Measurements from ENCODE around the gene HTRA3.

DNA sequence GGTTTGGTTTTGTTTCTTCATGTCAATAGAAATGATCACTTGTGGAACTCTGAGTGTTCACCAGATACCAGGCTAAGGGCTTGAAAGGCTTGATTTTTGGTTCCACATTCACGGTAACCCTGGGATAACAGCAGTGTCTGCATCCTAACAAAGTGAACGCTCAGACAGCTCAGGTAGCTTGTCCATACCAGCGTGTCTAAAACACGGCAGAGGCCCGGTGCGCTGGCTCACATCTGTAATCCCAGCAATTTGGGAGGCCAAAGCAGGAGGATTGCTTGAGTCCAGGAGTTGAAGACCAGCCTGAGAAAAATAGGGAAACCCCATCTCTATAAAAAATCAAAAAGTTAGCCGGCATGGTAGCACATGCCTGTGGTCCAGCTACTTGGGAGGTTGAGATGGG, 49.0 kb downstream of the HTRA3 start:
- TF ChIP-seq, protein P1, sequence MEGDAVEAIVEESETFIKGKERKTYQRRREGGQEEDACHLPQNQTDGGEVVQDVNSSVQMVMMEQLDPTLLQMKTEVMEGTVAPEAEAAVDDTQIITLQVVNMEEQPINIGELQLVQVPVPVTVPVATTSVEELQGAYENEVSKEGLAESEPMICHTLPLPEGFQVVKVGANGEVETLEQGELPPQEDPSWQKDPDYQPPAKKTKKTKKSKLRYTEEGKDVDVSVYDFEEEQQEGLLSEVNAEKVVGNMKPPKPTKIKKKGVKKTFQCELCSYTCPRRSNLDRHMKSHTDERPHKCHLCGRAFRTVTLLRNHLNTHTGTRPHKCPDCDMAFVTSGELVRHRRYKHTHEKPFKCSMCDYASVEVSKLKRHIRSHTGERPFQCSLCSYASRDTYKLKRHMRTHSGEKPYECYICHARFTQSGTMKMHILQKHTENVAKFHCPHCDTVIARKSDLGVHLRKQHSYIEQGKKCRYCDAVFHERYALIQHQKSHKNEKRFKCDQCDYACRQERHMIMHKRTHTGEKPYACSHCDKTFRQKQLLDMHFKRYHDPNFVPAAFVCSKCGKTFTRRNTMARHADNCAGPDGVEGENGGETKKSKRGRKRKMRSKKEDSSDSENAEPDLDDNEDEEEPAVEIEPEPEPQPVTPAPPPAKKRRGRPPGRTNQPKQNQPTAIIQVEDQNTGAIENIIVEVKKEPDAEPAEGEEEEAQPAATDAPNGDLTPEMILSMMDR (conservative IDR thresholded peaks at IDR 0.05; ENCODE audit: low read depth, low read length) = no peak
- TF ChIP-seq EZH2phosphoT487 (IDR thresholded peaks at IDR 0.05; ENCODE audit: borderline replicate concordance, low read length) (no peak), EZH2 (IDR thresholded peaks at IDR 0.05; ENCODE audit: low read length, unreplicated experiment) (no peak)
